ENCODE data around the gene CAPN15. TPM values are rescaled to one million over a fixed set of nuclear protein-coding genes. Genes with fewer than 3 reads are reported as not detected.

CAPN15 gene
- total RNA-seq, 1 experiment from 2014 or later = 76.4 TPM

DNA sequence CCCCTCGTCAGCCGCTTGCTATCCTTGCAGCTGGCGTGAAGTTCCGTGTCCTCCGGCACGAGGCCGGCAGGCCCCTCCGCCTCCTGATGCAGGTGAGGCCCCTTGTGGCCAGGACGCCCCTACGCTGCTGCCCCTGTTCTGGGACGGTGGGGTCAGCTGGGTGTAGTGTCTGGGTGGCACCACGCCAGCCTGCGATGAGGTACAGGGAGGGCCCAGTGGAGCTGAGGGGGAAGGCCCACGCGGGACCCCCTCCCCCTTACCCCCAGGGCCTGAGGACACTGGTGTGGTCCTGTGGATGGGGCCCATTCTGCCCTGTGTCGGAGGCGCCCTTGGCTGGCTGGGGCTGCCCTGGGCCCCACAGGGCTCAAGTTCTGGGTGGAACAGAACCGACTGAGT lies 54.7 kb downstream of the CAPN15 start:
- TF ChIP-seq, protein P1, sequence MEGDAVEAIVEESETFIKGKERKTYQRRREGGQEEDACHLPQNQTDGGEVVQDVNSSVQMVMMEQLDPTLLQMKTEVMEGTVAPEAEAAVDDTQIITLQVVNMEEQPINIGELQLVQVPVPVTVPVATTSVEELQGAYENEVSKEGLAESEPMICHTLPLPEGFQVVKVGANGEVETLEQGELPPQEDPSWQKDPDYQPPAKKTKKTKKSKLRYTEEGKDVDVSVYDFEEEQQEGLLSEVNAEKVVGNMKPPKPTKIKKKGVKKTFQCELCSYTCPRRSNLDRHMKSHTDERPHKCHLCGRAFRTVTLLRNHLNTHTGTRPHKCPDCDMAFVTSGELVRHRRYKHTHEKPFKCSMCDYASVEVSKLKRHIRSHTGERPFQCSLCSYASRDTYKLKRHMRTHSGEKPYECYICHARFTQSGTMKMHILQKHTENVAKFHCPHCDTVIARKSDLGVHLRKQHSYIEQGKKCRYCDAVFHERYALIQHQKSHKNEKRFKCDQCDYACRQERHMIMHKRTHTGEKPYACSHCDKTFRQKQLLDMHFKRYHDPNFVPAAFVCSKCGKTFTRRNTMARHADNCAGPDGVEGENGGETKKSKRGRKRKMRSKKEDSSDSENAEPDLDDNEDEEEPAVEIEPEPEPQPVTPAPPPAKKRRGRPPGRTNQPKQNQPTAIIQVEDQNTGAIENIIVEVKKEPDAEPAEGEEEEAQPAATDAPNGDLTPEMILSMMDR (conservative IDR thresholded peaks at IDR 0.05) = no peak; the same call in 2 of the 3 replicates
- Histone ChIP-seq H3K4me1 (ENCODE audit: insufficient read depth, low read length) (no peaks in the 10 kb centered on the region; the same call in 1 of the 2 replicates), H3K56ac (ENCODE audit: insufficient read length, low read depth, low read length) (no peak overlapping the region), H4K20me1 (ENCODE audit: control insufficient read depth, insufficient read depth, insufficient read length) (no peaks in the 10 kb centered on the region), H3K14ac (ENCODE audit: insufficient read depth, low read length) (no peak overlapping the region), H2BK15ac (ENCODE audit: low read depth, low read length) (no peak overlapping the region), H2BK12ac (ENCODE audit: insufficient read length, low read depth, low read length) (no peak overlapping the region), H4K5ac (ENCODE audit: insufficient read length, low read depth, low read length) (no peak overlapping the region), H2BK120ac (ENCODE audit: low read depth, low read length, poor library complexity, severe bottlenecking) (no peak overlapping the region), H4K8ac (replicated peaks; ENCODE audit: insufficient read length, low read depth, low read length) (no peak overlapping the region), H3K4ac (ENCODE audit: low read depth, low read length) (no peak overlapping the region), H3K9me3 (ENCODE audit: control insufficient read depth, low read depth, low read length) (no peaks in the 10 kb centered on the region), H3K79me2 (ENCODE audit: insufficient read depth, low read length) (no peaks in the 10 kb centered on the region), H3K23ac (ENCODE audit: insufficient read length, low read depth, low read length) (no peak overlapping the region), H2AK5ac (ENCODE audit: insufficient read length, low read length) (no peak overlapping the region), H3T11ph (ENCODE audit: low read length) (no peak overlapping the region), H2BK5ac (ENCODE audit: insufficient read length, low read length) (no peak overlapping the region), H3K4me2 (ENCODE audit: insufficient read depth, insufficient read length, low read length) (no peak overlapping the region), H4K91ac (ENCODE audit: insufficient read length, low read depth, low read length) (no peak overlapping the region), H3K9ac (ENCODE audit: extremely low read depth, insufficient read length, low read length) (no peak overlapping the region), H2AFZ (ENCODE audit: low read length) (no peak overlapping the region), H3K23me2 (ENCODE audit: insufficient read length, low read depth, low read length, poor library complexity, severe bottlenecking) (no peaks in the 10 kb centered on the region), H3K27me3 (ENCODE audit: insufficient read depth, low read length) (peaks cover 7% of the 10 kb centered on the region; the same call in 1 of the 2 replicates), H3K79me1 (ENCODE audit: insufficient read depth, low read depth, low read length, poor library complexity, severe bottlenecking) (no peaks in the 10 kb centered on the region), H2BK20ac (ENCODE audit: low read depth, low read length, poor library complexity, severe bottlenecking) (no peak overlapping the region), H3K27ac (ENCODE audit: insufficient read length, low read depth, low read length) (no peak overlapping the region), H3K18ac (ENCODE audit: insufficient read length, low read depth, low read length) (no peak overlapping the region)
- Mint-ChIP-seq H3K4me1 (peaks cover 4 to 14% of the 10 kb centered on the region in 2 experiments), H3K4me3 (no peak overlapping the region), H3K27me3 (ENCODE audit: low read depth) (peaks cover 23% of the 10 kb centered on the region), H3K27ac (no peak overlapping the region), H3K9me3 (no peaks in the 10 kb centered on the region), H3K36me3 (ENCODE audit: insufficient read depth in 1 of 3, low read depth in 3 of 3) (no peaks in the 10 kb centered on the region; a peak in 1 of 7 replicates)
- DNase-seq = no peak
- WGBS (ENCODE audit: extremely low coverage, insufficient read length, low lambda C conversion rate) = no CpG with 5 or more reads among the region's 18 CpGs

Measured in H9 (cell line).